Measurements from ENCODE around the gene TAAR8. TPM values are rescaled to one million over a fixed set of nuclear protein-coding genes. Genes with fewer than 3 reads are reported as not detected.

The TAAR8 gene
- total and polyA plus RNA-seq, 2 experiments from 2014 or later: not detected

GRCh38 chr6:132567566-132567965 lies 15.1 kb downstream of the TAAR8 start:
- no peak for DNase-seq
- Histone ChIP-seq H3K9me2 (ENCODE audit: insufficient read depth) (no peaks in the 10 kb centered on the region), H3K27ac (no peak overlapping the region), H3K9ac (no peak overlapping the region), H3K9me3 (ENCODE audit: low read depth) (no peaks in the 10 kb centered on the region), H3K4me2 (ENCODE audit: unreplicated experiment) (no peak overlapping the region), H3K4me1 (ENCODE audit: insufficient read depth) (no peaks in the 10 kb centered on the region), H3K36me3 (ENCODE audit: low read depth) (no peaks in the 10 kb centered on the region), H3K27me3 (replicated peaks; ENCODE audit: insufficient read depth) (peaks cover 76% of the 10 kb centered on the region), H3K79me2 (ENCODE audit: insufficient read depth) (no peaks in the 10 kb centered on the region), H3K4me3 (no peak overlapping the region), H4K20me1 (ENCODE audit: insufficient read depth) (no peaks in the 10 kb centered on the region), H3F3A (ENCODE audit: insufficient read depth) (no peaks in the 10 kb centered on the region), H2AFZ (no peak overlapping the region)
- in situ Hi-C loops (cut with MboI): no loop called here
- WGBS, 2 experiments (ENCODE audit: low coverage in 1 of 2, low lambda C conversion rate in 2 of 2, missing lambda C conversion rate in 2 of 2): 29 to 36% methylated on average over 1 of the region's 1 CpG
- no peak for TF ChIP-seq EZH2phosphoT487 (IDR thresholded peaks at IDR 0.05; ENCODE audit: insufficient read depth, low read depth)
- no peak for TF ChIP-seq EZH2 (IDR thresholded peaks at IDR 0.05; ENCODE audit: insufficient read depth, poor library complexity, severe bottlenecking)

- WGBS, 2 experiments (ENCODE audit: low coverage in 1 of 2, low lambda C conversion rate in 2 of 2, missing lambda C conversion rate in 2 of 2): 34 to 35% methylated on average over 6 of the region's 6 CpGs
Observed at GRCh38 chr6:132568611-132569010, 16.1 kb downstream of the TAAR8 start.

GRCh38 chr6:132569170-132569569 lies 16.7 kb downstream of the TAAR8 start:
- Histone ChIP-seq H3K9ac (no peak overlapping the region), H3F3A (ENCODE audit: insufficient read depth) (no peaks in the 10 kb centered on the region), H3K9me2 (ENCODE audit: insufficient read depth) (no peaks in the 10 kb centered on the region), H4K20me1 (ENCODE audit: insufficient read depth) (no peaks in the 10 kb centered on the region), H3K4me1 (ENCODE audit: insufficient read depth) (no peaks in the 10 kb centered on the region), H3K27me3 (replicated peaks; ENCODE audit: insufficient read depth) (peaks cover 64% of the 10 kb centered on the region), H2AFZ (no peak overlapping the region), H3K36me3 (ENCODE audit: low read depth) (no peaks in the 10 kb centered on the region), H3K79me2 (ENCODE audit: insufficient read depth) (no peaks in the 10 kb centered on the region), H3K4me2 (ENCODE audit: unreplicated experiment) (no peak overlapping the region), H3K9me3 (ENCODE audit: low read depth) (no peaks in the 10 kb centered on the region), H3K27ac (no peak overlapping the region), H3K4me3 (no peak overlapping the region)
- no peak for DNase-seq
- 43% methylated on average over 4 of the region's 4 CpGs for WGBS, 2 experiments (ENCODE audit: low coverage in 1 of 2, low lambda C conversion rate in 2 of 2, missing lambda C conversion rate in 2 of 2)
- no peak for TF ChIP-seq EZH2 (IDR thresholded peaks at IDR 0.05; ENCODE audit: insufficient read depth, poor library complexity, severe bottlenecking)
- no peak for TF ChIP-seq EZH2phosphoT487 (IDR thresholded peaks at IDR 0.05; ENCODE audit: insufficient read depth, low read depth)
- in situ Hi-C loops (cut with MboI): no loop called here

More at GRCh38 chr6:132568611-132569010, 16.1 kb downstream of the TAAR8 start:
- H3K4me1 ChIP-seq (ENCODE audit: insufficient read depth): no peaks in the 10 kb centered on the region
- H3K79me2 ChIP-seq (ENCODE audit: insufficient read depth): no peaks in the 10 kb centered on the region
- H3K9me3 ChIP-seq (ENCODE audit: low read depth): no peaks in the 10 kb centered on the region
- H3K9ac ChIP-seq: no peak overlapping the region
- H2AFZ ChIP-seq: no peak overlapping the region
- no peaks in the 10 kb centered on the region for H3K36me3 ChIP-seq (ENCODE audit: low read depth)
- H3K27ac ChIP-seq: no peak overlapping the region
- H3F3A ChIP-seq (ENCODE audit: insufficient read depth): no peaks in the 10 kb centered on the region
- H3K4me3 ChIP-seq: no peak overlapping the region
- no peak for TF ChIP-seq EZH2 (IDR thresholded peaks at IDR 0.05; ENCODE audit: insufficient read depth, poor library complexity, severe bottlenecking)
- TF ChIP-seq EZH2phosphoT487 (IDR thresholded peaks at IDR 0.05; ENCODE audit: insufficient read depth, low read depth): no peak
- in situ Hi-C loops (cut with MboI): no loop called here
- DNase-seq: no peak
- H3K9me2 ChIP-seq (ENCODE audit: insufficient read depth): no peaks in the 10 kb centered on the region
- no peaks in the 10 kb centered on the region for H4K20me1 ChIP-seq (ENCODE audit: insufficient read depth)
- no peak overlapping the region for H3K4me2 ChIP-seq (ENCODE audit: unreplicated experiment)
- peaks cover 67% of the 10 kb centered on the region for H3K27me3 ChIP-seq (replicated peaks; ENCODE audit: insufficient read depth)

DNA sequence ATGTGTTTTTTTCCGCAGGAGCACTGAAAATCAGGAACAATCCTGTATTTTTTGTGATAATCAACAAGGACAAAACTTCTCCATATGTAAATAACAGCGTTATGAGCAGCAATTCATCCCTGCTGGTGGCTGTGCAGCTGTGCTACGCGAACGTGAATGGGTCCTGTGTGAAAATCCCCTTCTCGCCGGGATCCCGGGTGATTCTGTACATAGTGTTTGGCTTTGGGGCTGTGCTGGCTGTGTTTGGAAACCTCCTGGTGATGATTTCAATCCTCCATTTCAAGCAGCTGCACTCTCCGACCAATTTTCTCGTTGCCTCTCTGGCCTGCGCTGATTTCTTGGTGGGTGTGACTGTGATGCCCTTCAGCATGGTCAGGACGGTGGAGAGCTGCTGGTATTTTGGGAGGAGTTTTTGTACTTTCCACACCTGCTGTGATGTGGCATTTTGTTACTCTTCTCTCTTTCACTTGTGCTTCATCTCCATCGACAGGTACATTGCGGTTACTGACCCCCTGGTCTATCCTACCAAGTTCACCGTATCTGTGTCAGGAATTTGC lies 17.8 kb downstream of the TAAR8 start, which contains the start of gene TAAR6:
Gene TAAR6 (plus strand): TSS at position 102 of the 557 bp plus-strand sequence. CDS start 0 bp downstream, at position 102.
- 49 to 55% methylated on average over 15 of the region's 15 CpGs for WGBS, 2 experiments (ENCODE audit: low coverage in 1 of 2, low lambda C conversion rate in 2 of 2, missing lambda C conversion rate in 2 of 2)
- Histone ChIP-seq H3K27me3 (replicated peaks; ENCODE audit: insufficient read depth) (peaks cover 63% of the 10 kb centered on the region), H3K9ac (no peak within 1 kb of the TSS), H3K79me2 (ENCODE audit: insufficient read depth) (no peaks in the 10 kb centered on the region), H4K20me1 (ENCODE audit: insufficient read depth) (no peaks in the 10 kb centered on the region), H3K9me2 (ENCODE audit: insufficient read depth) (no peaks in the 10 kb centered on the region), H3F3A (ENCODE audit: insufficient read depth) (no peaks in the 10 kb centered on the region), H3K36me3 (ENCODE audit: low read depth) (no peaks in the 10 kb centered on the region), H3K27ac (no peak within 1 kb of the TSS), H2AFZ (no peak within 1 kb of the TSS), H3K9me3 (ENCODE audit: low read depth) (no peaks in the 10 kb centered on the region), H3K4me2 (ENCODE audit: unreplicated experiment) (no peak within 1 kb of the TSS), H3K4me1 (ENCODE audit: insufficient read depth) (no peaks in the 10 kb centered on the region), H3K4me3 (no peak within 1 kb of the TSS)
- no peak for DNase-seq
- no peak for TF ChIP-seq EZH2 (IDR thresholded peaks at IDR 0.05; ENCODE audit: insufficient read depth, poor library complexity, severe bottlenecking)
- no peak for TF ChIP-seq EZH2phosphoT487 (IDR thresholded peaks at IDR 0.05; ENCODE audit: insufficient read depth, low read depth)
- in situ Hi-C loops (cut with MboI): no loop called here

- no peaks in the 10 kb centered on the region for H3K4me1 ChIP-seq (ENCODE audit: insufficient read depth)
- H3K9me2 ChIP-seq (ENCODE audit: insufficient read depth): no peaks in the 10 kb centered on the region
- H3K79me2 ChIP-seq (ENCODE audit: insufficient read depth): no peaks in the 10 kb centered on the region
- H4K20me1 ChIP-seq (ENCODE audit: insufficient read depth): no peaks in the 10 kb centered on the region
- no peak overlapping the region for H3K4me2 ChIP-seq (ENCODE audit: unreplicated experiment)
- H3K27me3 ChIP-seq (replicated peaks; ENCODE audit: insufficient read depth): peaks cover 61% of the 10 kb centered on the region
- no peak overlapping the region for H3K4me3 ChIP-seq
- no peak overlapping the region for H3K27ac ChIP-seq
- no peaks in the 10 kb centered on the region for H3K36me3 ChIP-seq (ENCODE audit: low read depth)
- no peak for DNase-seq
- in situ Hi-C loops (cut with MboI): no loop called here
- H3K9me3 ChIP-seq (ENCODE audit: low read depth): no peaks in the 10 kb centered on the region
- H3K9ac ChIP-seq: no peak overlapping the region
- no peak overlapping the region for H2AFZ ChIP-seq
- H3F3A ChIP-seq (ENCODE audit: insufficient read depth): no peaks in the 10 kb centered on the region
- no peak for TF ChIP-seq EZH2phosphoT487 (IDR thresholded peaks at IDR 0.05; ENCODE audit: insufficient read depth, low read depth)
- TF ChIP-seq EZH2 (IDR thresholded peaks at IDR 0.05; ENCODE audit: insufficient read depth, poor library complexity, severe bottlenecking): no peak
Observed at GRCh38 chr6:132571774-132572173, 19.3 kb downstream of the TAAR8 start.
